Fibroblast of peridontal ligament (primary cell): ENCODE results near the gene METTL21C.
A peak's percentile ranks its signal among the peaks of the same experiment; 100 is the strongest.

ENCODE experiments used
- DNase-seq: peaks from one replicate; pipeline ENCODE4 v3.0.0-alpha.2; 2010; ENCODE audit errors: extremely low read depth

METTL21C gene

DNA sequence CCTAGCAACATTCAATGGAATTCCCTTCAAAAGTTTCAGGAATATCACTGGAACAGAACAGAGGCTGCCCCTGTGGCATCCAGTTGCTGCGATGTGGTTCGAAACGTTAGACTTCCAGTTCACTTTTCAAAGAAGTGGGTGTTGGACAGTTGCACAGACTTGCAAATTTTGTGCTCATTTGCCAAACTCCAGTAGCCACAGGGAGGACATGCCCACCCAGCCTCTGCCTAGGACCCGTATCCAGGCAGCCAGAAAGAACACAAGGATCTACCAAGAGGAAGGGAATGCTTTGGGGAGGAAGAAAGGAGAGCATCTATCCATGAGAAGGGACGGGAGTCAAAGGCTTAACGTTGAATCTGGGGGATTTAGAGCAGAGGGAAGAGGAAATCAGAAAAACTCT is at the start of gene METTL21C:
Gene METTL21C, minus strand, starts transcription at position 108 of the 400 bp plus-strand sequence. CDS start 546 bp downstream, outside the sequence.
- DNase-seq, result no peak

DNA sequence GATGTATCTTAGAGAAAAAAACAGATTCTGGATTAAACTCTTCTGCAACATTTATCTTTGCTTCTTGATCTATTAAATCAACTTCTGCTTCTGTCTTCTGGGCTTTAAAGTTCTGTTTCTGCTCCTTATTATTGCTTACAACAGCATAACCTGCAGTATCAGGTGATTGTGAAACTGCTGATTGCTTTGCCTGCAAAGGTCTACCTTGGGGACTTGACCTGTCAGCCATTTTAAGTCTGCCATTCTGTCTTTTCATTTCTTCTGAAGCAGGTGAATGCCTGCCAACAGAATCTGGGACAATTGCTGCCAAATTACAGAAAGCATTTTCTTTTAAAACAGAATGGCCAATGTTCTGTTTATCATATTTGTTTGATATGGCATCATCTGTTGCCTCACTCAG is 47.7 kb upstream of the METTL21C start:
- DNase-seq, result no peak

DNA sequence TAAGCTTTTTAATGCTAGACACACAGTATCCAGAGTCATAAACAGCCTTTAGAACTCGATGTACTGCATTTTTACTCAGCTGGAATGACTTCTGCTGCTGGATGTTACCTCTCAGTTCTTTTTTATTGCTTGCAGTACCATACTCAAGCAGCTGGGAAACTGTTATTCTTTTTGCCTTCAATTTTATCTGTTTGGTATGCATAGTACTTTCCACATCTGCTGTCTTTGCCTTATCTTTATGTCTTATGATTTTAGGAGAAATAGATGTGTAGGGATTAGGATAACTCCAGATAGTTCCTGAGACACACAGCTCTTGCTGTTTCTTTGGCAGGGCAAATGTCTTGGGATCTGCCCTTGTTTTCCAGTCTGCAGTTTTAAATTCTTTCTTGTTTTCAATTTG is 47.3 kb upstream of the METTL21C start:
- no peak for DNase-seq

DNA sequence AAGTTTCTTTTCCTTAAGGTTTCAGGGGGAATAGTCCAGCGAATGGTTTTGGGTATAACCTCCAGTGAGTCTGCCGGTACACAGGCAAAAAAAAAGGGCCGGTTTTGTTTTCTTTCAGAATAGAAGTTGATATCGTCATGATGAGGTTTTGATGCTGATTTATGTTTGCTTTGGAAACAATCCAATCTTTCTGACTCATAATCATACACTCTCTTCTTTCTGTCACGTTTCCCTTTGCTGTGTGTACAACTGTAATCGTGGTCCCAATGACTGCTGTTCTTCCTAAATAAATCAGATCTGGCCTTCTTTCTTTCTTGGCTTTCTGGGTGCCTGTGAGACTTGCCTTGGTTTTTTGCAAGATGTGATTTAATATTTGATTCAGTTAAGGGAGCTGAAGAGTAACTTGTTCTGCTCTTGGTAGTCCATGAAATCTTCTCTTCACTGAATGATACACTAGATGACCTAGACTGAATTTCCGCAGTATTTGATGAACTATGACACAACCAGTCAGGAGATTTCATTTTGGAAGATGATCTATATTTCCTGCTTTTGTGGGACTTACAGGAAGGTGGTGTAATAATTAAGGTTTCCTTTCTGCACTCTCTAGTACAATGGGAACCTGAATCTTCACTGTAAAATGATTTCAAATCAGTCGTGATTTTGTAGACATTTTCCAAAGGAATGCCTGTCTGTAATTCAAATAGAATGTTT is 34.9 kb upstream of the METTL21C start:
- DNase-seq, result peak; percentile 89

DNA sequence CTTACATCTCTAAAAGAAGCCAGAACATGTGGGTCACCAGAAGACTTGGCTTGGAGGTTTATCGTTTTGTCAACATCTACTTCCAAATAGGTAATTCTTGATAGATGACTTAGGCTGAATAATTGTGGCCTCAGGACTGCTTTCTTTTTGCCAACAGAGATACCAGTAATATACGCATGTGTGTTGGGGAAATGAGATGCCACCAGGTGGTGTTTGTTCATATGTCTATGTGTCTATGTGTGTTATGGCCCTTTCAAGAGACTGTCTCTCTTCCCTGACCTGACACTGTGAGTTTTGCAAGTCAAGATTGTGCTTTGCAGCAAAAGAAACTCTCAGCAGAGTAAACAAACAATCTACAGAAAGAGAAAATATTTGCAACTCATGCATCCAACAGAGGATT is 31.6 kb upstream of the METTL21C start:
- no peak for DNase-seq

DNA sequence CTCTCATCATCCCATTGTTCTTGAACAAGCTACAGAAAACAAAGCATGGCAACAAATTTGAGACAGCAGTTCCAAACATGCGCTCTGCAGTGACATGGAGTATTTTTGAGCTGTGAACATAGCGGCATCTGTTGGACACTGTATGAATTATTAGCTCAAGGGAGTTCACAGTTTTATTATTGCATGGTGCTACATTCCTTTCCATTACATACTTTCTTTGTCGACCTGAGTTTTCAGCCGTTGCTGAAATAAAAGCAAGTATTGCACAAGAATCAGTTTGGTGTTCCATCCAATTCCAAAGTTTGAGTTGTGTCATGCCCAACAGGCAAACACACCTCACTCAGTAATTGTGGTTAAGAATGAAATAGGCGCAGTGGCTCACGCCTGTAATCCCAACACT is 30.1 kb upstream of the METTL21C start:
- DNase-seq, result peak; percentile 80

DNA sequence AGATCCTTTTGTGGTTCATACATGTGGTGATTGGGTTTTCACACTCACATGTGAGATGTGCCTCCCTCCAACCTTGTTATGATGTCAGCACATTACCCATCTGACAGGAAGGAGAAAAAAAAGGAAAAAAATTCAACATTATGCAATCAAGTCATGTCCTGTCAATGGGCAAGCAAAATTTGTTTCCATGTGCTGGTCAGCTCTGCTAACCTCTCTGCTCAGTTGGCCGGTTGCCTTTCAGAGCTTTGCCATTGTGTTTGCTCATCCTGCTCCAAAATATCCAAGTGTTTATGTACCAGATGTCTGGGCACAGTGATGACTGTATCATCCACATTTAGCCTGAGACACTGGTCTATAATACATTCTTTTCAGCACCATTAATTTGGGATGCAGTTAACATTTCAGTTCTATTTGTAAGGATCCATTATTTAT is 27.0 kb upstream of the METTL21C start:
- peak; percentile 77 for DNase-seq

DNA sequence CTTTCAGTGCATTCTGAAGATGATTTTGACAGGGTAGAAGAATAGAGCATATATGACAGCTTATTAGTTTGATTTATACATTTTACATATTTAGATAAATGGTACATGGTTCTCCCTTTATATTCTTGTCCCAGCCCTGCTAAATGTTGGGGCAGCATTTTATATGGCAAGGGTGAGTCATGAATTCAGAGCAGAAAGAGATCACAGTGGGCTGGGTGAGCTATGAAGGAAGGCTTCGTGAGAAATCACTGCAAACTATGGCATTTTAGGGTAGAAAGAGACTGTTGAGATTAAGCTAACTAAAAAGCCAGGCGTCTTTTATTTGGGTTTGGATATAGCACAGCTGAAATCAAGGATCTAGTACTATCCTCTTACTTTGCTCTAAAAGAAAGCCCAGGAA is 23.9 kb upstream of the METTL21C start:
- no peak for DNase-seq

DNA sequence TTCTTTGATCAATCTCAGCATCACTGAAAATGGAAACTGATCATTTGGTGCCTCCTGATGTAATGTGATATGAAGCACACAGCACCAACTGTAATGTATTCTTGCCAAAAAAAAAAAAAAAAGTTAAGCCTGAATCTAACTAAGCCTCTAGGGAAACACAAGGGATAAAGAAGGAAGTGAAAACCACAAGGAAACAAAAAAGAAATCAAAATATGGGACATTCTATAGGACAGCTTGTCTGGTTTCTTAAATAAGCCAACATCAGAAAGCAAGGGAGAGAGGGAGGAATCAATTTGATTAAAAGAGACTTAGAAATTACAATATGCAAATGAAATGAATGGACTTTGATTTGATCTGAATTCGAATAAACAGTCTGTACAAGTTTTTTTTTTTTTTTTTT is 20.6 kb upstream of the METTL21C start:
- DNase-seq, result peak; percentile 30

DNA sequence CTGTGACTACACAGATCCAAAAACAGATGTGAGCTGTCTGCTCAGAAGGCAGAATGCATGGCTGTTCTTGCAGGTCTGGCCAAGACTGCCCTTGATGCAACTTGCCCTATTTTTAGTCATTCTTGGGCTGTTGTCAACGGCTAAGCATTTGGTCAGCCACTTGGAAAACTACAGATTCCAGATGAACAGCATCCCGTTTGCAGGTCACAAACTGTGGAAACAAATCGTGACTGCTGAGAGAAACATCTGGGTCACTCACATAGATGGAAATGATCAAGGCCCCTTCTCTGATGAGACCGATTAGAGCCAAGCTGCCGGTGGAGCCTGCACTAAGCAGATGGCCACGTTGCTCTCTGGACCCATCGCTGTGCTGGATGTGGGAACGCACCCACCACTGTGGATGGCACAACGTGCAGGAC is 15.4 kb upstream of the METTL21C start:
- peak; percentile 59 for DNase-seq

DNA sequence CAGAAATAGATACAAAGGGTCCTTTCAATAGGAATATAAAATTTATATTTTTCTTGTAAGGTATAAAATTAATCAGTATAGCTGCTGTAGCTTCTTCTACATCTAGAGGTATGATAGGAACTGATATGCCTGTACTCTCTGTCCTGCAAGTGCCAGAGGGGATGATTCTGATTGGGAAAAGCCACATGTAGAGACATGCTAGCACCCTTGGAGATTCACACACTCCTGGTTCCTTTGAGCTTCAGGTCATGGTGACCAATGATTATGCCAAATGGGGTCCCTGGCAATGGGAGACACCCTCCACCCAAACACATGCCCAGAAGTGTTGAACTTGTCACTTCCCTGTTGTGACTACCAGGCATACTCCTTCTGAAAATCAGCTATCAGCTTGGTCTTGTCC is 14.7 kb upstream of the METTL21C start:
- DNase-seq, result no peak

DNA sequence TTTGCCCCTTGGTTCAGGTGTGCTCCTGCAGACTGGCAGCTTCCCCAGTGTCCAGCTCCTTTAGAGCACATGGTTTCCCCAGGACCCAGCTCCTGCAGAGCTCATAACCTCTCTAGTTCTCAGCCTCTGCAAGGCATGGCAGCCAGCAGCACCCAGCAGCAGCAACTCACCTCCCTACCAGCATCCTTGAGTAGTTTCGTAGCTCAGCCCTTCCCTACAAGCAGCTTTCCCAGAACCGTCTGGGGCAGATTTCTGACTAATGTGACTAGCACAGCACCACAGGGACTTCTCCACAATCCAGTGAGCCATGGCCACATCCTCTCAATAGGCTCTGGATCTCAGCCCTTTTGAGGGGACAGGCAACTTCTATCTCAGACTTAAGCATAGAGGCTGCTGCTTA is 14.1 kb upstream of the METTL21C start:
- DNase-seq, result no peak

DNA sequence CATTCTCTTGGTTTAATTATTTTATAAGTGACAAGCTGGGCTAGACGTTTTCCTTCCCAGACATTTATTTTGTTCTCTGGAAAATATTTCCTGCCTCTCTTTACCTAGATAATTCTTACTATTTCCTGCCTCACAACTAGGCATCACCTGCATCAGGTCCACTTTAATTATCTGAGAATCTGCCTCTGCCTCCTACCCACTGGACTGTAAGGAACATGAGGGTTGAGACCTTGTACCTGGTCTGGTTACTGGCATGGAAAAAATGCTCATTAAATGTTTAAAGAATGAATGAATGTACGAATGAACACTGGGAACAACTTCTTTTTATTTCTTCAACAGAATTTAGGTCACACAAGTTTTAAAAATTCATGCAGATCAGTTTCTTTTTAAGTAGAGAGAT is 13.4 kb upstream of the METTL21C start:
- no peak for DNase-seq

DNA sequence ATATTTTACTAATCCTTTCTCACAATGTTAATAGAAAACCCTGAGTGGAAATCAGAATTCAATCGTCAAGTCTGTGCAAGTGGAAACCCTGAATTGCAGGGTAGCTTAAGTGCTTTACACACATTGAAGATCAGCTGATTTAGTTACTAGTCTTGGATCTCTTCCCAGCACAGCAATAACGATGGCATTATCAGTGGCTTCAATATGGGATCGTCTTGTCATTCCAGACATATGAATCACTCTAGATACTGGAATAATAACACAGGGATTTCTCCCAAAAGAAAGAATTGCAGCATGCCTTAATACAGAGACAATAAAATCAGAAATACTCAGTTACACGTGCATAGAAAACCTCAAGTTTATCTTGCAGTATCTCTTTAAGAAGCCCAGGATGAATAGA is 12.6 kb upstream of the METTL21C start:
- DNase-seq, result peak; percentile 98

DNA sequence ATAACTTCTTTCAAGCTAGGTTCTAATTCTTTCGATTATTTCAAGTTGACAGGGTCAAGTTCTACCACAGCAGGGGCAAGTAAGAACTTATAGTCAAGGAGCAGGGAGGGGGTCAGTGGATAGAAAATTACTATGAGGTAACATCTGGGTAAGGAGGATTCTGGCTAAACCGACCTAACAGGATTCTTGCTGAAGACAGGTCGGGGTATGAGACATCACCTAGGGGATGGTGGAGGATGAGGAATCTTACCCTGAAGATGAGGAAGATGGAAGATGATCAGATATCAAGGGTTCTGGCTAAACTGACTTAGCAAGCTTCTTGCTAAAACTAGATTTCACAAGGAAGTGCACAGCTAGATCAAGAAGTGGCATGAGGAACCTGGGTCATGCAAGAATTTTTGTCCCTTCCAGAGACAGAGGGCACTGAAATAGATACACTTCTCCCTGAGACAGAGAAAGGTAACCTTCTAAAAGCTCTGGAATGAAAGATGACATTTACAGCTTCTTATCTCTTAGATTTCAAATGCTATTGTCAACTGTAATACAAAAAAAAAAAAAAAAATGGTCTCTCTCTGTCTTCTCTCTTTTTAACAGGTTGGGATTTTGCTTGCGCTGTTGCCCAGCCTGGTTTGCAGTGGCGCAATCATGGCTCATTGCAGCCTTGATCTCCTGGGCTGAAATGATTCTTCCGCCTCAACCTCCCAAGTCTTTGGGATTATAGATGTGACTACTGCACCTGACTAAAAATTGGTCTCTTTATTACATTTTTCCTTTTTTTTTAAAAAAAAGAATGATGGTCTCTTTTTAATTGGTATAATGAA is 9.6 kb upstream of the METTL21C start:
- no peak for DNase-seq

DNA sequence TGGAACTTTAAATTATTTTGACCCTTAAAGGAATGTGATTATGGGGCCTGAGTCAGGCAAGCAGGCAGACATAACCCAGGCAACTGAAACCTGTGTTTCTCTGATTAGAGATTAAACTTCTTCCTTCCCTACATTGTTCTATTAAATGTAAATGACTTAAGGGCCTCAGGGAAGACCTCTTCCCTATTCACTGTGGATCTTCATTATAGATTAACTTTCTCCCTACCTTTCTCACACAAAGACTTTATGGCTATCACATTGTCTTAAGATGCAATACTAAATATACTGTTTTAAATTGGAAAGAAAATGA is 8.8 kb upstream of the METTL21C start:
- DNase-seq, result no peak

DNA sequence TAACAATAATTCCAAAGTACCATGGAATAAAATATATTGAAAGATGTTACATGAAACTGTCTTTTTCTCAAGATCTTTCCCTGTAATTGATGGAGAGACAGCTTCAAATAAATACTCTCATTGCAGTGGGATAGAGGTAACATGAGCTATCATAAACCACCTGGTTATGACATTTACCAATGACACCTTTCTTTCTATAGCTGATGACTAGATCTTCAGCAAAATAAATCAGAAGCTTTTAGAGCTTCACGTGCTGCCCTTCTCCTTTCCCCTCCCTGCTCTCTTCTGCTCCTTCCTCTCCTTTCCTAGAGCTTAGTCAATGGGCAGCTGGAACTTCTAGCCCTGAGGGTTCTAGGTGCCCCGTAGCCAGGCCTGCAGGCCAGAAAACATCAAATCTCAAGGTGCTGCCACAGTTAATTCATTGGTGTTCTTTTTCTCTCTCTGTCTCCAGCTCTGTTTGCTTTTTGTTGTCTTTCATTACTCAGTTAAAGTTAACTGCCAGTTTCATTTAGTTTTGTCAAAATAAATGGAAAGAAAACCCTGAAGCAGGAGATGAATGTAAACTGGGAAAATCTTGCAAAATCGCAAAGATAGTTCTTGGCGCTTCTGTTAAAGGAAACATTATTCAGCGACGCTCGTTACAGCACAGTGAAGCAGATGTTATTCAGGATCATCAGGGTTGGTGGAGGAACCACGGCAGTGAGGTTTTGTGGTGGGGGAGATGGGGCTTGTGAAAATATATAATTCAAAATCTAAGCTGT is 8.3 kb upstream of the METTL21C start:
- peak; percentile 67 for DNase-seq

DNA sequence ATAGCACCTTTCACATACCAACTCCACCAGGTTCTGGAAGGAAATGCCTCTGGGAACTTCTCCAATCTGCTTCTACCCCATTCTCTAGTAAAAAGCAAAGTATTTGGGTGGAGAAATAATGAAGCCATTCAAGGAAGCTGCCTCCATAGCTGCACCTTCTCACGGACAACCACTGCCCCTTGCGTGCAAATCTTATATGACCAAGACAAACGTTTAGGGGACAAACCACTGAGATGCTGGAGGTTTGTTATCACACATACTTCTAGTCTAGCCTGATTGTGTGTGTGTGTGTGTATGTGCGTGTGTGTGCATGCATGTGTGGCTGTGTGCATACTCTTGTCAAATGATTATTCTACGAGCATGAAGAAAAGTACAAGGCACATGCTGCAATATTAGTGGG is 6.5 kb upstream of the METTL21C start:
- no peak for DNase-seq

DNA sequence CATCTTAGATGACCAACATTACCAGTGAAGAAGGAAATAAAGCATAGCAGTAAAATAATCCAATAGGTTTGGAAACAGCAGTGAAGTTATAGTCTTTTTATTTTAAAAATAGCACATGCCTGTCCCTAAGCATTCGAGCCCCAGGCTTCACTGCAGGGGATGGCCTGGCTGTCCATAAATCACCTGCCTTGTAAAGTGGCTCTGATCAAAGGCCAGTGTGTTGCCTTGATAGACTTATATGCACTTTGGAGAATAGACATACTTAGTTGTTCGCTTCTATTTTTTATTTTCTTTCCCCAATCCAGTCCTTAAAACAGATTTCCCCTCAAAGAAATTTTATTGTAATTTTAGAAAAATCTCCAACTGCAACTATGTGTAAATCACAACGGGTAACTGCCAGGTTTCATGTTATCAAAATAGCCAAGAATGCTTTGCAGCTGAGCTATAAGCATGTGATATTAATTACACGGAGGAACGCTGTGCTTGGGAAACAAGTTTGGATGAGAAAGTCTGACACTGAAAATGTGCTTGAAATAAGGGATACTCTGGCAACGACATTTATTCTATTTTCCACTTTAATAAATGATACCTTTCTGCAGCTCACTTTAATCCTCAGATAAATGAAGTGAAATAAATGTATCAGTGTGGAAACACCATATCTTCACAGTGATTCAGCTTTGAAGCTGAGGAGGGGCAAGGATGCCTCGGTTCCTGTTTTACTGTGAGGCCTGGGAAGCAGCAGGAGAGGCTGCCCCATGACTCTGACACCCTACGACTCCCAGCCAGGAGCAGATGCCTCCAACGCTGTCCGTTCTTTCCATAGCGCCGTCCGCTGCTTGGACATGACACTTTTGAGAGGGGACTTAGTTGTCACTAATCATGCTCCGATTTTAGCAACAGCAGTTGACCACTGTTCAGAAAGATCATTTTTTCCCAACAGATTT is 5.5 kb upstream of the METTL21C start:
- DNase-seq, result peak; percentile 84

DNA sequence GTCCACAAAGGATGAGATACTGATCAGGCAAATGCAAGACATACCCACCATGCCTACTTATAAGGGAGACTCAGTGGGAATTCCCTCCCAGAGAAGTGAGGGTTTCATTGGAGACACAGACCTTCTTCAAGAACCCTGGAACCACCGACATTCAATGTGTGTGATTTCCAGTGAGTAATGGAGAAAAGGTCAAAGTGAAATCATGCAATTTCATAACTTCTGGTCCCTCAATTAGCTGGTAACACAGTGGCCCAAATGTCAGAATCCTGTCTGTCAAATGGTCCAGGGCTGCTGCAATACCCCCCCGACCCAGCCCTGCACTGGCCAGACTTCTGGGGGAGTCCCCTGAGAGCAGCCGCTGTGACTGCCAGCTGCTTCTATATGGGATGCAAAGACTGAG is 4.7 kb upstream of the METTL21C start:
- no peak for DNase-seq

DNA sequence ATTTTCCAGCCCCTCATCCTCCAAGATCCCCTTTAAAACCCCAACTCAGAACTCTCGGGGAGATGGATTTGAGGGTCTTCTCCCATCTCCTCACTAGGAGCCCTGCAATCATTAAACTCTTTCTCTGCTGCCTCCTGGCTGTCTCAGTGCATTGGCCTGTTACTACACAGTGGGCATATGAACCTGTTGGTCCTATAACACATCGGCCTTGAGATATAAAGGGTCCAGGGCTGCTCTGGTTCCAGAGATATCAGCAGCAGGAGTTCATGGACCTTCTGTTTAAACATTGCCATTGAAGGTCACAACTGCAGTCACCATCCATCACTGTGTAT is 3.8 kb upstream of the METTL21C start:
- DNase-seq, result no peak
